GM18505 (cell line): ENCODE measurements around the gene MUS81.

ENCODE experiments used
- ATAC-seq: cut with Tn5 transposase; IDR thresholded peaks from one replicate; pipeline ENCODE4 v1.9.1; 2021; ENCODE audit not compliant: unreplicated experiment
- POLR2A ChIP-seq: IDR thresholded peaks from 4 replicates; pipeline ENCODE4 v1.6.1; 2011; ENCODE audit warnings: borderline replicate concordance; ENCODE audit not compliant: insufficient read depth, insufficient read length; ENCODE audit errors: extremely low read depth

Gene MUS81

GRCh38 chr11:65903068-65903481, 42.8 kb downstream of the MUS81 start:
- ATAC-seq = no peak
- no peak for TF ChIP-seq POLR2A

GRCh38 chr11:65903715-65904114, 43.5 kb downstream of the MUS81 start:
- TF ChIP-seq POLR2A = no peak
- ATAC-seq = no peak

GRCh38 chr11:65906602-65907001, 46.4 kb downstream of the MUS81 start:
- no peak for TF ChIP-seq POLR2A
- ATAC-seq = no peak

- no peak for ATAC-seq
- TF ChIP-seq POLR2A = no peak
Measured at GRCh38 chr11:65907878-65908277, 47.6 kb downstream of the MUS81 start.

- no peak for ATAC-seq
- no peak for TF ChIP-seq POLR2A
Measured at GRCh38 chr11:65911682-65912568, 51.7 kb downstream of the MUS81 start.

- ATAC-seq = no peak
- TF ChIP-seq POLR2A = no peak
Measured at GRCh38 chr11:65912845-65913244, 52.6 kb downstream of the MUS81 start.

- no peak for TF ChIP-seq POLR2A
- no peak for ATAC-seq
Measured at GRCh38 chr11:65915101-65915820, 55.0 kb downstream of the MUS81 start.

GRCh38 chr11:65915821-65916251, 55.6 kb downstream of the MUS81 start:
- no peak for ATAC-seq
- no peak for TF ChIP-seq POLR2A
